Fibroblast of mammary gland (primary cell): ENCODE measurements around the gene PHLDB1.

Source experiments
- DNase-seq: peaks from one replicate; pipeline ENCODE4 v3.0.0-alpha.2; 2010; ENCODE audit warnings: low read depth
- H3K4me3 ChIP-seq: 2 replicates; pipeline ENCODE4 v1.5.1; 2011; ENCODE audit warnings: low read depth, mild to moderate bottlenecking, low read length, moderate library complexity; ENCODE audit not compliant: control insufficient read depth
- CTCF ChIP-seq: conservative IDR thresholded peaks from 2 replicates; pipeline ENCODE4 v1.5.1; 2011; ENCODE audit warnings: low read depth, low read length, inconsistent platforms; ENCODE audit not compliant: control insufficient read depth, insufficient read depth

PHLDB1 gene

GRCh38 chr11:118659953-118660680, 52.7 kb downstream of the PHLDB1 start:
- no peak for DNase-seq
- no peak for TF ChIP-seq CTCF
- no peak overlapping the region for H3K4me3 ChIP-seq

- TF ChIP-seq CTCF = no peak
- H3K4me3 ChIP-seq = no peak overlapping the region
- no peak for DNase-seq
These were observed 53.4 kb downstream of the PHLDB1 start for GRCh38 chr11:118660681-118661424.

GRCh38 chr11:118661425-118662301, 54.2 kb downstream of the PHLDB1 start:
- H3K4me3 ChIP-seq = no peak overlapping the region
- no peak for TF ChIP-seq CTCF
- no peak for DNase-seq

GRCh38 chr11:118662401-118663271, 55.2 kb downstream of the PHLDB1 start:
- no peak for TF ChIP-seq CTCF
- no peak overlapping the region for H3K4me3 ChIP-seq
- DNase-seq = no peak

GRCh38 chr11:118663381-118663780, 56.0 kb downstream of the PHLDB1 start:
- no peak for TF ChIP-seq CTCF
- DNase-seq = no peak

GRCh38 chr11:118663902-118664301, 56.5 kb downstream of the PHLDB1 start:
- no peak for DNase-seq
- H3K4me3 ChIP-seq = no peak overlapping the region
- no peak for TF ChIP-seq CTCF

More at GRCh38 chr11:118663381-118663780, 56.0 kb downstream of the PHLDB1 start:
- H3K4me3 ChIP-seq = no peak overlapping the region
